PC-3 (cell line): ENCODE measurements around the gene MALSU1. TPM values are rescaled to one million over a fixed set of nuclear protein-coding genes. Genes with fewer than 3 reads are reported as not detected.

Experiments used
- ATAC-seq: fragments of 200-7000 bp; cut with Tn5 transposase; 2 replicates; pipeline ENCODE4 v1.9.1; 2020; ENCODE audit warnings: mild to moderate bottlenecking, moderate library complexity
- BruUV-seq: library from RNA; stranded (reverse); fragments of 400-500 nt; replicated peaks from 2 replicates; lab custom pipeline; 2021; lab: Mats Ljungman, UMichigan
- CTCF ChIA-PET: fragments of 300-600 bp; sonication (Branson Sonifier 250); formaldehyde crosslinking; loops from one replicate; lab custom pipeline; 2022; ENCODE audit warnings: antibody characterized with exemption; lab: Charles Lee
- POLR2A ChIA-PET: fragments of 300-600 bp; sonication (Branson Sonifier 250); formaldehyde crosslinking; loops from one replicate; lab custom pipeline; 2022; ENCODE audit warnings: antibody characterized with exemption; ENCODE audit not compliant: unreplicated experiment; lab: Charles Lee
- DNase-seq: peaks from one replicate; pipeline ENCODE4 v3.0.0-alpha.2; 2015
- H2AFZ ChIP-seq: fragments of 300-600 bp; sonication (generic); 2 replicates; pipeline ENCODE4 v1.6.0; 2016; ENCODE audit warnings: antibody characterized with exemption, low read length
- H3F3A ChIP-seq: fragments of 300-600 bp; sonication (generic); one replicate; pipeline ENCODE4 v1.6.0; 2017; ENCODE audit warnings: antibody characterized with exemption, low read length, control low read depth, mild to moderate bottlenecking; ENCODE audit not compliant: unreplicated experiment
- H3K27ac ChIP-seq: fragments of 300-600 bp; sonication (generic); 2 replicates; pipeline ENCODE4 v1.5.1; 2016; ENCODE audit warnings: mild to moderate bottlenecking, low read length
- H3K27me3 ChIP-seq: fragments of 300-600 bp; sonication (generic); 2 replicates; pipeline ENCODE4 v1.6.1; 2016; ENCODE audit warnings: low read length, mixed read lengths
- H3K36me3 ChIP-seq: fragments of 300-600 bp; sonication (generic); 2 replicates; pipeline ENCODE4 v1.6.1; 2016; ENCODE audit warnings: low read depth, mixed run types, low read length, mixed read lengths
- H3K4me1 ChIP-seq: fragments of 300-600 bp; sonication (generic); 2 replicates; pipeline ENCODE4 v1.5.1; 2016; ENCODE audit warnings: low read length; ENCODE audit not compliant: insufficient read depth
- H3K4me2 ChIP-seq: fragments of 300-600 bp; sonication (generic); 2 replicates; pipeline ENCODE4 v1.6.0; 2016; ENCODE audit warnings: low read length
- H3K4me3 ChIP-seq: fragments of 300-600 bp; sonication (generic); 2 replicates; pipeline ENCODE4 v1.5.1; 2016; ENCODE audit warnings: mild to moderate bottlenecking, low read length, mixed read lengths
- H3K79me2 ChIP-seq: fragments of 300-600 bp; sonication (generic); 2 replicates; pipeline ENCODE4 v1.6.1; 2017; ENCODE audit warnings: low read length, mixed read lengths
- H3K9ac ChIP-seq: fragments of 300-600 bp; sonication (generic); 2 replicates; pipeline ENCODE4 v1.6.0; 2016; ENCODE audit warnings: mild to moderate bottlenecking, low read length
- H3K9me2 ChIP-seq: fragments of 300-600 bp; sonication (generic); replicated peaks from 2 replicates; pipeline ENCODE4 v1.6.1; 2016; ENCODE audit warnings: mixed run types, low read length, mixed read lengths
- H3K9me3 ChIP-seq: fragments of 300-600 bp; sonication (generic); 2 replicates; pipeline ENCODE4 v1.6.1; 2016; ENCODE audit warnings: low read length, mixed read lengths
- H4K20me1 ChIP-seq: fragments of 300-600 bp; sonication (generic); 2 replicates; pipeline ENCODE4 v1.6.1; 2016; ENCODE audit warnings: low read length, mixed read lengths
- CTCF ChIP-seq: fragments of 300-600 bp; sonication (generic); conservative IDR thresholded peaks from 2 replicates; pipeline ENCODE4 v1.5.1; 2017; ENCODE audit warnings: antibody characterized with exemption, low read depth, mild to moderate bottlenecking, low read length
- EZH2 ChIP-seq: fragments of 300-600 bp; sonication (generic); IDR thresholded peaks from one replicate; pipeline ENCODE4 v1.6.1; 2017; ENCODE audit warnings: antibody characterized with exemption, mild to moderate bottlenecking, low read length; ENCODE audit not compliant: unreplicated experiment
- EZH2phosphoT487 ChIP-seq: fragments of 300-600 bp; sonication (generic); IDR thresholded peaks from 2 replicates; pipeline ENCODE4 v1.6.1; 2018; ENCODE audit warnings: mild to moderate bottlenecking, antibody characterized with exemption, low read length, borderline replicate concordance
- intact Hi-C: fragments of 100-400 bp; cut with micrococcal nuclease; formaldehyde crosslinking; loops from 2 replicates; pipeline ENCODE4 v1.9.0; 2023
- total RNA-seq: library from RNA; depleted of rRNA; stranded (reverse); fragments of >200 nt; gene quantifications from 2 replicates; pipeline ENCODE4 v1.2.3, GENCODE V29; 2014

MALSU1 gene
- total RNA-seq, 1 experiment from 2014 or later = 284 TPM

DNA sequence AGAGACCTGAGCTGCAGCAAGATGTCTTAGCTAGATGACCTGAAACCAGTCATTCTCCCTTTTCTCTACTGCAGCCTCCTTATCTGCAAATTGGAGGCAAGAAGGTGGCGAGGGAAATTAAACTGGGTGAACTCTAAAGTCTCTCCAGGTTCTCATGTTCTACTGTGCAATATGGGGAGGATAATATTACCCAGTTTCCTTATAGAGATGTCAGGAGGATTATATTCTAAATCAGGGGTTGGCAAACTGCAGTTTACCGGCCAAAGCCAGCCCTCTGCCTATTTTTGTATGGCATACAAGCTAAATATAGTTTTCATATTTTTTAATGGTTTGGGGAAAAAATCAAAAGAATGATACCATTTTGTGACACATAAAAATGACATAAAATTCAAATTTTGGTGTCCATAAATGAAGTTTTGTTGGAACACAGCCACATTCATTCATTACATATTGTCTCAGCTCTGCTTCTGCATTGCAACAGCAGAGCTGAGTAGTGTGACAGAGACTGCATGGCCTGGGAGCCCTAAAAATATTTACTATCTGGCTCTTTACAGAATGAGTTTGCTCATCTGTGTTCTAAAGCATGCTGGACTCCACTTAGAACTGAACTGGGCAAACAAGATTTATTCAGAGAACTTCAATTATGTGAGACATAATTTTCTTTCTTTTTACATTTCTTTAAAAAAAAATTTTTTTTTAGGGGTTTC lies 19.2 kb upstream of the MALSU1 start:
- BruUV-seq = no TSS peak
- no peak overlapping the region for H3K27ac ChIP-seq
- DNase-seq (no peak), ATAC-seq (no peak)
- H3K4me3 ChIP-seq = no peak overlapping the region
- TF ChIP-seq EZH2phosphoT487 (no peak), CTCF (no peak), EZH2 (no peak)
- H3K9me2 ChIP-seq = no peaks in the 10 kb centered on the region
- H3K9me3 ChIP-seq = no peaks in the 10 kb centered on the region
- H3K79me2 ChIP-seq = no peaks in the 10 kb centered on the region
- H3K4me1 ChIP-seq = no peaks in the 10 kb centered on the region
- intact Hi-C loops = no loop called here
- no peak overlapping the region for H3K4me2 ChIP-seq
- ChIA-PET POLR2A (no interaction called here), CTCF (no interaction called here)
- no peaks in the 10 kb centered on the region for H3K27me3 ChIP-seq
- H3K9ac ChIP-seq = no peak overlapping the region
- no peaks in the 10 kb centered on the region for H3F3A ChIP-seq
- H4K20me1 ChIP-seq = no peaks in the 10 kb centered on the region
- H2AFZ ChIP-seq = no peak overlapping the region
- no peaks in the 10 kb centered on the region for H3K36me3 ChIP-seq

DNA sequence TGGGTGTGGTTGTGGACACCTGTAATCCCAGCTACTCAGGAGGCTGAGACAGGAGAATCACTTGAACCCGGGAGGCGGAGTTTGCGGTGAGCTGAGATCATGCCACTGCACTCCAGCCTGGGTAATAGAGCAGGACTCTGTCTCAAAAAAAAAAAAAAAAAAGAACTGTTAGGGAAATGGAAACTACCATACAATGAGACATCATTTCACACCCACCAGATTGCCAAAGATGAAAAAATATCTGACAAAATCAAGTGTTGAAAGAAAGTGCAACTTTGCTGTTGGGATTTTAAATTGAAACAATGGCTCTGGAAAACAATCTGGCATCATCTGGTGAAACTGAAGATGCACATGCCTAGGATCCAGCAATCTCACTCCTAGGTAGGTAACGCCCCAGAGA lies 16.1 kb upstream of the MALSU1 start:
- ChIA-PET POLR2A (no interaction called here), CTCF (no interaction called here)
- TF ChIP-seq CTCF (no peak), EZH2phosphoT487 (no peak), EZH2 (no peak)
- intact Hi-C loops = no loop called here
- Histone ChIP-seq H3F3A (no peaks in the 10 kb centered on the region), H3K9me2 (no peaks in the 10 kb centered on the region), H3K9me3 (no peaks in the 10 kb centered on the region), H3K4me3 (no peak overlapping the region), H3K27me3 (no peaks in the 10 kb centered on the region), H3K4me2 (no peak overlapping the region), H3K79me2 (no peaks in the 10 kb centered on the region), H4K20me1 (no peaks in the 10 kb centered on the region), H3K27ac (no peak overlapping the region), H3K9ac (no peak overlapping the region), H3K36me3 (no peaks in the 10 kb centered on the region), H2AFZ (no peak overlapping the region), H3K4me1 (no peaks in the 10 kb centered on the region)
- no peak for ATAC-seq
- no peak for DNase-seq
- no TSS peak for BruUV-seq

- DNase-seq (no peak), ATAC-seq (no peak)
- Histone ChIP-seq H3K79me2 (no peaks in the 10 kb centered on the region), H3K36me3 (no peaks in the 10 kb centered on the region), H3K9ac (no peak overlapping the region), H3K4me1 (no peaks in the 10 kb centered on the region), H3K4me3 (no peak overlapping the region), H3K9me2 (no peaks in the 10 kb centered on the region), H4K20me1 (no peaks in the 10 kb centered on the region), H3F3A (no peaks in the 10 kb centered on the region), H3K27ac (no peak overlapping the region), H3K9me3 (no peaks in the 10 kb centered on the region), H3K4me2 (no peak overlapping the region), H2AFZ (no peak overlapping the region), H3K27me3 (no peaks in the 10 kb centered on the region)
- ChIA-PET POLR2A (interaction anchor here (0.6 kb wide), 1 partner anchor 37 kb away, joined by 4 read pairs; no protein-coding TSS in a partner anchor), CTCF (interaction anchor here (0.6 kb wide), 1 partner anchor 178 kb away, joined by 4 read pairs; no protein-coding TSS in a partner anchor)
- no peak for TF ChIP-seq EZH2phosphoT487
- TF ChIP-seq CTCF = no peak
- no peak for TF ChIP-seq EZH2
- intact Hi-C loops = no loop called here
- no TSS peak for BruUV-seq
Measured at GRCh38 chr7:23284871-23285270, 14.3 kb upstream of the MALSU1 start.
